HG03457 (cell line): Measurements from ENCODE around the gene NPIPA7.
"Not testable (repeated sequence)": the region's sequence is repeated elsewhere in the genome, so short reads cannot be mapped to it uniquely, and the experiment has no call there.

Experiments
- ATAC-seq: cut with Tn5 transposase; IDR thresholded peaks from one replicate; pipeline ENCODE4 v1.9.1; 2021; ENCODE audit warnings: moderate number of reproducible peaks; ENCODE audit not compliant: unreplicated experiment

Gene NPIPA7

DNA sequence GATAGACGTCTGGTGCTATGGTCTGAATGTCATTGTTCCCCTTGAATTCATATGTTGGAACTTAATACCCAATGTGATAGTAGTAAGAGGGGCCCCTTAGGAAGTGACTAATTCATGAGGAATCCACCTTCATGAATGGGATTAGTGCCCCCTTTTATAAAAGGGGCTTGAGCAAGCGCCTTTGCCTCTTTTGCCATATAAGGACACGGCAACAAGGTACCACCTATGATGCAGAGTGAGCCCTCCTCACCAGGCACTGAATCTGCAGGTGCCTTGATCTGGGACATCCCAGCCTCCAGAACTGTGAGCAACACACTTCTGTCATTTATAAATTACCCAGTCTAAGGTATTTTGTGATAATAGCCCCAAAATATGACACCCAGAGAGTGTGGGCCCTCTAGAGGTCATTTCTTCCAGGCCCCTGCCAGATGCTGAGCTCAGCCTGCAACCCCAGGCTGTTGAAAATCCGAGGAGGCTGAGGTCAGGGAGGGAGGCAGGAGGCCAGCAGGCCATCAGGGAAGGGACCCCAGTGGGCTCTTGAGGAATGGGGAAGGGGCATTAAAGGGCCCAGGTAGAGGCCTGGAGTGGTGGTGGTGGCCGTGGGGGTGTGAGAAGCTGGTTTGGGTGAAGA, 39.1 kb downstream of the NPIPA7 start:
- ATAC-seq, result not testable (repeated sequence)

DNA sequence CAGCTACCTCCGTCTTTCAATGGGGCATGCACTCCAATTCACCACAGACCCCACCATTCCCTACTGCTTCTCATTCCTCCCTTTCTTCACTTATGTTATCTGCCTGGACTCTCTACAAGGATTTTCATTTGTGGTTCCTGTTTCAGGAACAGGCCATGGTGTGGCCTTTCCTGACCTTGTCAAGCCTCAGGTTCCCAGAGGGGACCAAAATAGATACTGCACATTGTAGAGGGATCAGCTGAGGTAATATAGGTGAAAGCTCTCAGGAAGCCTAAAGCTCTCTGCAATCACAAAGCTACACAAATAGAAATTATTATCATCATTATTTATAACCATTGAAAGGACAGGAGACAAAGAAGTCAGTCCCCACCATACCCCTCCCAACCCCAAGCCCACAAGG, 41.6 kb downstream of the NPIPA7 start:
- not testable (repeated sequence) for ATAC-seq

DNA sequence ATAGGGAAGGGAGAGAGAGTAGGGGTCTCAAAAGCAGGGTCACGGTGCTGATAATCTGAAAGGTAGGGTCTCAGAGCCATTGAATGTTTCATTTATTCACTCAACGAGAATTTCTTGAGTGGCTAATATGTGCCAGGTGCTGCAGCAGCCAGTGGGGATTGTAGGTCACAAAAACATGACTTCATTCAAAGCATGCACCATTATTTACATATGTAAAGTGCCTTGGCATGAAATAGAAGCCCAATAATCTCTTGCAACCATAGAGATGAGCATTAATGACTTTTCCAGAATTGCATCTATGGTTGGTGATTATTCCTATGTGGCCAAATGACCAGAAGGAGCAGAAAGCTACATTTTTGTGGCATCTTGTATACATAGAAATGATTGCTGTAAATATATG, 46.2 kb downstream of the NPIPA7 start:
- ATAC-seq, result not testable (repeated sequence)

DNA sequence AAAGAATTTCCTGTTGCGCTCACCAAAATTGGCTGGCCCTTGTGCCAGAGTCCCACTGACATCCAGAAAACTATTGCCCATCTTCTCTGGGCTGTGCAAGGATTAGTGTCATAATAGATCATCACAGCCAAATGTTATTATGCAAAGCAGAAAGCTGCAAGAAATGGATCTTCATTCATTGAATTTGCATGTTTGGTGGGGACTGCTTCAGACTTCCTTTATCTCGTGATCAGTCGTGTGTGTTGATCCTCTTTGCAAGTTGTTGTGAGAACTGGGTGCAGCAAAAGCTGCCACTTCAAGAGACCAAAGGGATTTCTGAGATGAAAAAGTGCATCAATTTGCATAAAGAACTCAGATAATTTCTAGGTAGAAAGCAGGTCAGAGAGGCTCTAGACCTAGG, 52.2 kb downstream of the NPIPA7 start:
- not testable (repeated sequence) for ATAC-seq

DNA sequence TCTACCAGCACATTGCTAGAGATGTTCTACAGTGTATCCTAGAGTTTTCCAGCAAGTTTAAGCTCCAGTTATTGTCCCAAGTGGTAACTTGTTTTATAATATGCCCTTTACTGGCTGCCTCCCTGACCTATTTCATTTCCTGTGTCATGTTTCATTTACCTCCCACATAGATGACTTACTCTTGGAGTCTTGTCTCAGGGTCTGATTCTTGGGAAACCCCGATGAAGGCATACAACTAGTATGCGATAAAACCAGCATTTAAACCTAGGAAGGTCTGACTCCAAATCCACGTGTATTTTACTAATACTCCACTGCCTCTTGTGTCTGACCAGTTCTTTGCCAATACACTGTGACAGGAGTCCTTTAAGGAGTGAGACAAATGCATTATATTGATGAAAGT, 55.8 kb downstream of the NPIPA7 start:
- ATAC-seq, result not testable (repeated sequence)

DNA sequence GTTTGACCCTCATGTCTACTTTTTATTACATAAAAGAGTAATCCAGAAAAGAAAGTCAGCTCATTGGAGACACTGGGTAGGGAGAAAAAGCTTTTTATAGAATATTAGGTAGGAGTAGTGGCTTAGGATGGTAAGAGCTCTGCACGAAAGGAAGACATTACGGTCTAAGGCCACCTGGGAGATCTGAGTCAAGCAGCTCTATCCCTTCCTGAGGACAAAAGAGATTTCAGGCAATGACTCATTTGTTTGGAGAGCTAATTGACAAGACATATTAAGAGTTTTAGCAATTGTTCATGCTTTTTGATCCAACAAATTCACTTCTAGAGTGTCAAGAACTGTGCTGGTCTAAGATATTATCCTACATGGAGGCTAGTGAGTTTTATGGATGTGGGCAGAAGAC, 62.5 kb downstream of the NPIPA7 start:
- not testable (repeated sequence) for ATAC-seq
